ENCODE measurements around the gene CYP4F2.
"Not testable (repeated sequence)": the region's sequence is repeated elsewhere in the genome, so short reads cannot be mapped to it uniquely, and the experiment has no call there.

CYP4F2 gene

GRCh38 chr19:15897738-15898276 lies at the start of gene CYP4F2:
Gene CYP4F2, minus strand, starts transcription at chr19:15898074. Its CDS starts 463 bp downstream, at chr19:15897611.
- FAIRE-seq = no peak

GRCh38 chr19:15945301-15945700 lies 47.4 kb upstream of the CYP4F2 start:
- no peak for FAIRE-seq

- FAIRE-seq = no peak
Observed at GRCh38 chr19:15944401-15944800, 46.5 kb upstream of the CYP4F2 start.

- FAIRE-seq = no peak
Observed at GRCh38 chr19:15937771-15938170, 39.9 kb upstream of the CYP4F2 start.

GRCh38 chr19:15936950-15937349 lies 39.1 kb upstream of the CYP4F2 start:
- no peak for FAIRE-seq

GRCh38 chr19:15936173-15936572 lies 38.3 kb upstream of the CYP4F2 start:
- FAIRE-seq = no peak

- FAIRE-seq = no peak
Observed at GRCh38 chr19:15935167-15935702, 37.4 kb upstream of the CYP4F2 start.

- no peak for FAIRE-seq
Observed at GRCh38 chr19:15934332-15935078, 36.6 kb upstream of the CYP4F2 start, which contains the start of gene CYP4F11. Gene CYP4F11, minus strand, starts transcription at chr19:15934529. Its CDS starts 121 bp downstream, at chr19:15934408.

GRCh38 chr19:15933761-15934331 lies 36.0 kb upstream of the CYP4F2 start:
- not testable (repeated sequence) for FAIRE-seq

GRCh38 chr19:15928321-15928720 lies 30.4 kb upstream of the CYP4F2 start:
- no peak for FAIRE-seq

- FAIRE-seq = no peak
Observed at GRCh38 chr19:15926484-15926883, 28.6 kb upstream of the CYP4F2 start.

GRCh38 chr19:15923702-15924101 lies 25.8 kb upstream of the CYP4F2 start:
- no peak for FAIRE-seq

GRCh38 chr19:15922021-15922420 lies 24.1 kb upstream of the CYP4F2 start:
- FAIRE-seq = no peak

GRCh38 chr19:15919243-15919642 lies 21.4 kb upstream of the CYP4F2 start:
- no peak for FAIRE-seq

GRCh38 chr19:15915109-15915508 lies 17.2 kb upstream of the CYP4F2 start:
- FAIRE-seq = no peak

- no peak for FAIRE-seq
Observed at GRCh38 chr19:15913830-15914229, 16.0 kb upstream of the CYP4F2 start.

GRCh38 chr19:15913384-15913783 lies 15.5 kb upstream of the CYP4F2 start:
- no peak for FAIRE-seq

- FAIRE-seq = no peak
Observed at GRCh38 chr19:15911599-15912235, 13.8 kb upstream of the CYP4F2 start.

- no peak for FAIRE-seq
Observed at GRCh38 chr19:15905026-15905425, 7.2 kb upstream of the CYP4F2 start.

GRCh38 chr19:15902898-15903297 lies 5.0 kb upstream of the CYP4F2 start:
- FAIRE-seq = not testable (repeated sequence)

GRCh38 chr19:15902254-15902653 lies 4.4 kb upstream of the CYP4F2 start:
- FAIRE-seq = no peak

GRCh38 chr19:15900504-15900903 lies 2.6 kb upstream of the CYP4F2 start:
- FAIRE-seq = no peak

- FAIRE-seq = not testable (repeated sequence)
Observed at GRCh38 chr19:15900032-15900431, 2.2 kb upstream of the CYP4F2 start.
